Measurements from ENCODE around the gene SLC22A23.

DNA sequence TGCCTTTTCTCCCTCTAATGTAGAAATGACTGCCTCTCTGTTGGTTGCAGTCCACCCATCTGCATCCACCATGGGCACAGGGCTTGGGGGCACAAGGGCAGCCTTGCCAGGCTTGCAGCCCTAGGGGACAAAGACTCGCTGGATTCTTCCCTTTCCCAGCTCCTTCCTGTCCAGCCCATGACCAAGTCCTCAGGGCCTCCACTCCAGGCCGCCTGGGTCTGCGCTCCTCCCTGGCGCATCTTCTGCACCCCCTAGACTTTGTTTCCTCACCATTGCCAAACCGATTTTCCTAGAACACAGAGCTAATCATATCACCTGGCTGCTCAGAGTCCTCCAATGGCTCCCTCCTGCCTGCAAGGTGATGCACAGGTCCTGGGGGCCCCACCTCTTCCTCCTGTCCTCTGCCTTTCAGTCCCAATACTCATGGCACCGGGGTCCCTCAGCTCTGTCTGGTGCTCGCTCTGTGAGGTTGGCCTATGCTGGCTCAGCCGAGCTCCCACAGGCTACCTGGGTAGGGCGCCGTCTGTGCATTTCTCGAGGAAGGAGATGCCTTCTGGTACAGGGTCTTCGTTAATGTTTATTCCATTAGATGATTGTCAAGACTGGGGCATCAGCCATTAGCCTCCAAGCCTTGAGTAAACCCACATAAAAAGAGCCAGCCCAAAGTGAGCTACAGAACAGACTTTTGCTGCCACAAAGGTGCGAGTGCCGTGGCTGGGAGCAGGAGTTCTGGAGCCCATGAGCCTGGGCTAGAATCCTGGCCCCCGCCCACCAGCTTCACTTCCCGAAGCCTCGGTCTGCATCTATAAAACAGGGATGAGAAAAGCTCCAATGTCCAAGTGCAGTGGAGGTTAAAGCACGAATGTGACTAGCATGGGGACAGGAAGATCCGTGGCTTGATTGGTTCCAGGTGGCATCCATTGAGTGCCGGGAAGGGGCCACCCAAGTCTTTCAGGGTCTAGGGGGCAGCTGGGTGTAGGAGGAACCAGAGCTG lies 180.4 kb downstream of the SLC22A23 start:
- no peak for TF ChIP-seq POLR2A (IDR thresholded peaks at IDR 0.05)
- TF ChIP-seq, protein P1, sequence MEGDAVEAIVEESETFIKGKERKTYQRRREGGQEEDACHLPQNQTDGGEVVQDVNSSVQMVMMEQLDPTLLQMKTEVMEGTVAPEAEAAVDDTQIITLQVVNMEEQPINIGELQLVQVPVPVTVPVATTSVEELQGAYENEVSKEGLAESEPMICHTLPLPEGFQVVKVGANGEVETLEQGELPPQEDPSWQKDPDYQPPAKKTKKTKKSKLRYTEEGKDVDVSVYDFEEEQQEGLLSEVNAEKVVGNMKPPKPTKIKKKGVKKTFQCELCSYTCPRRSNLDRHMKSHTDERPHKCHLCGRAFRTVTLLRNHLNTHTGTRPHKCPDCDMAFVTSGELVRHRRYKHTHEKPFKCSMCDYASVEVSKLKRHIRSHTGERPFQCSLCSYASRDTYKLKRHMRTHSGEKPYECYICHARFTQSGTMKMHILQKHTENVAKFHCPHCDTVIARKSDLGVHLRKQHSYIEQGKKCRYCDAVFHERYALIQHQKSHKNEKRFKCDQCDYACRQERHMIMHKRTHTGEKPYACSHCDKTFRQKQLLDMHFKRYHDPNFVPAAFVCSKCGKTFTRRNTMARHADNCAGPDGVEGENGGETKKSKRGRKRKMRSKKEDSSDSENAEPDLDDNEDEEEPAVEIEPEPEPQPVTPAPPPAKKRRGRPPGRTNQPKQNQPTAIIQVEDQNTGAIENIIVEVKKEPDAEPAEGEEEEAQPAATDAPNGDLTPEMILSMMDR (IDR thresholded peaks at IDR 0.05) = no peak
